Cerebellar nuclear complex (tissue), 1 donor: ENCODE results near the gene JDP2.

ENCODE experiments used
- DNase-seq, 2 experiments: peaks; one replicate each; lab custom pipeline; 2025; lab: John Stamatoyannopoulos, UW

Gene JDP2

DNA sequence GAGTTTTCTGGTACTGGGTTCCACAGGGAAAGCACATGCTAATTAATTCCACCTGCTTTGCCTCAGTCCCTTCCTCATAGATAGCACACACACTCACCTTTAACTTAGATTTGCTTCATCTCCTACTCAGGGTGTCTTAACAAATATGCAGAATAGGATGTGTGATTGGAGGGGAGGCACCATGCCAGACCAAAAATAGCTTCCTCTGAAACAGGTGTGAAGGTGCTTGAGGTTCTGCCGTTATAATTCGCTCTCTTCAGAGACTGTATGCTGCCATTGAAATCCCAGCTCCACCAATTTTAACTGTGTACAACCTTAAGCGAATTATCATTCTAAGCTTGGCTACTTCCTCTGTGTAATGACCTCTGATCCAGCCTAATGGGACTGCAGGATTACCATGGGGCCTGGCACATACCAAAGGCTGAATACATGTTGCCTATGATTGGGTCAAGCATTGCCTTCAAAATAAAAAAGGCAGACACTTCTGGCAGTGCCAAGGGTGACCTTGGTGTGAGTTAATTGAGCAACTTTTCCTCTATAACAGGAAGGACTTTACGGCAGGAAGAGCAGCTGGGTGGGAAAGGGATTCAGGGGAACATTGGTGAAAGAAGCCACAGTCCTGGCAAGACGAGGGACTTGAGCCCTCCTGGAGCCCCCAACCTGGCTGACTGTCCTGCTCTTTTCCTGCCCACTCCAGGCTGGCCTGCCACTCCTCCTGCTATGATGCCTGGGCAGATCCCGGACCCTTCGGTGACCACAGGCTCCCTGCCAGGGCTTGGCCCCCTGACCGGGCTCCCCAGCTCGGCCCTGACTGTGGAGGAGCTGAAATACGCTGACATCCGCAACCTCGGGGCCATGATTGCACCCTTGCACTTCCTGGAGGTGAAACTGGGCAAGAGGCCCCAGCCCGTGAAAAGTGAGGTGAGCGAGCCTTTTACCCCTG lies 9.7 kb downstream of the JDP2 start:
- no peak for DNase-seq

GRCh38 chr14:75438486-75439080 lies 10.8 kb downstream of the JDP2 start:
- DNase-seq, result no peak

DNA sequence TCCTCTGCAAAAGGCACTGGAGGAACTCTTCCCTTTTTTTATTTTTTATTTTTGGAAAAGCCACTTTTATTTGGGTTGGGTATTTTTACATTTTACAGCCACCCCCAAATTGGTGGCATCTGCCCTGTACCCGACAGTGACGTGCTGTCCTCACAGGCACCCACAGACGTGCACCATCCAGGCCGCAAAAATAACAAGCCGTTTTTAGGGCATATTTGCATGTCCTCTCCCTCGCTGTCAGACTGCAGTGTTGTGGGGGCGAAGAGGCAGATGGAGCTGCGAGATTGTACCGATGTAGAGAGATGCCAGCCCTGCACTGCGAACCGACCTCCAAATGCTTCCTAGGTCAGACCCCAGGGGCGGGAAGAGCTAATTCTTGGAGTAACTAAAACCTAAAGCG lies 12.2 kb downstream of the JDP2 start:
- no peak for DNase-seq

DNA sequence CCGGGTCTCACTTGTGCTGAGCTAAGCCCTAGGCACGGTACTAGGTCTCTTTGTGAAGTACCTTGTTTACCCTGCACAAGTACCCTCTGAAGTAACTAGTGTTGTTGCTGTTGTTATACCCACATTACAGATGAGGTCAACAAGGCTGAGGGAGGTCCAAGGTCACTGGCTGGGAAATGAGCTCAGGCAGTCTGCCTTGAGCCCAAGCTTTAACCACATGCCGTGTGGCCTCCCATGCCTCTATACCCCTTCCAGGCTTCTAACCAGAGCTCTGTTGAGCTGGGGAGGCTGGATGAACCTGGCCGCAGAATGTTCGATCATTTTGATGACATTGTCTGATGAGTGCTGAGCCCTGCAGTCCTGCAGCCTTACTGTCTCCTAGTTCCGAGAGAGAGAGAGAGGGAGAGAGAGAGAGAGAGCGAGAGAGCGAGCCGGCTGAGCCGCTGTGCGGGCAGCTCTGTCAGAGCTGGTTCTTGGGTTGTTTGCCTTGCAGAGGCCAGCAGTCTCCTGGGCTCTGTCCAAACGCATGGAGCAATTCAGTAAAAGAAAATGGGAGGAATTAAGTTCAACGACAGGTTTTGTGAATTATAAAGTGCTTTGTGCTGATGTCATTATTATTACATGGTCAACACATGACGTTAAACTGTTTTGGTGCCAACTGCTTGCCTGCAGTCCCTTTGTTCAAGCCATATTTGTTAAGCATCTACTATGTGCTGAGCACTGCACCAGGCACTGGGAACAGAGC lies 13.1 kb downstream of the JDP2 start:
- no peak for DNase-seq

- no peak for DNase-seq
These were observed 13.9 kb downstream of the JDP2 start for GRCh38 chr14:75441728-75442127.

- no peak for DNase-seq
These were observed 14.3 kb downstream of the JDP2 start for GRCh38 chr14:75442166-75442565.

GRCh38 chr14:75442642-75443041 lies 14.8 kb downstream of the JDP2 start:
- no peak for DNase-seq

GRCh38 chr14:75443203-75443969 lies 15.6 kb downstream of the JDP2 start:
- DNase-seq, result no peak

- no peak for DNase-seq
These were observed 17.4 kb downstream of the JDP2 start for GRCh38 chr14:75445236-75445635.

- no peak for DNase-seq
These were observed 18.1 kb downstream of the JDP2 start for GRCh38 chr14:75445963-75446362.

GRCh38 chr14:75446447-75446846 lies 18.6 kb downstream of the JDP2 start:
- no peak for DNase-seq

DNA sequence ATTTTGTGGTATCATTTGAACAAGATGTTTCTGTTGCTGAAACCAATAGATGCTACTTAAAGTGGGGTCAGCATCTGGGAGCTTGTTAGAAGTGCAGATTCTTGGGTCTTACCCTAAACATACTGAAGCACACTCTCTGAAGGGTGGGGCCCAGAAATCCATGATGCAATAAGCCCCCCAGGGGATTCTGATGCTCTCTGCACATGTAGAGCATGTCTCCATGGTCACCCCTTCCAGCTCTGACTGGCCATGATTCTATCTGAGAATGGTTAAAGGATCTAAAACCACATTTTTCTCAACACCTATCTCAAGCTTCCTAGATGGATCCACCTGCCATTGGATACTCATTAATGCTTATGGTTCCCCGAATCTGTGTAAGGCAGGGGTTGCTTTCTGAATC lies 20.4 kb downstream of the JDP2 start:
- no peak for DNase-seq

DNA sequence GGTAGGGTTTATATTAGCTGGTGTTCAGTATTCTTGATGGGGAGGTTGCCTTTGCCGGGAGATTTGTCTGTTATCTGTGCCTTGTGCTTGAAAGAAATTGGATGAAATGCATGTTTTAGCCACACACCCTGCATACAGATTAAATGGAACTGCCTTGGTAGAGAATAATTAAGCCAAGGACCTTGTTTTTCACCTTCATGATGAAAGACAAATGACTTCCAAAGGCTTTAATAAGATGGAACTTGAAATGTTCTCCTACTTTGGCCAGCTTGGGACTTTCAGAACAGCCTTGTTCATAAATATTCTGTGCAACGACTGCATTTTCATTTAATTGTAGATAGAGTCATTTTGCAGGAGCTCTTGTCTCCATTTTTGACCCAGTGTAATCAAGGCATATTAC lies 21.2 kb downstream of the JDP2 start:
- DNase-seq, result no peak

DNA sequence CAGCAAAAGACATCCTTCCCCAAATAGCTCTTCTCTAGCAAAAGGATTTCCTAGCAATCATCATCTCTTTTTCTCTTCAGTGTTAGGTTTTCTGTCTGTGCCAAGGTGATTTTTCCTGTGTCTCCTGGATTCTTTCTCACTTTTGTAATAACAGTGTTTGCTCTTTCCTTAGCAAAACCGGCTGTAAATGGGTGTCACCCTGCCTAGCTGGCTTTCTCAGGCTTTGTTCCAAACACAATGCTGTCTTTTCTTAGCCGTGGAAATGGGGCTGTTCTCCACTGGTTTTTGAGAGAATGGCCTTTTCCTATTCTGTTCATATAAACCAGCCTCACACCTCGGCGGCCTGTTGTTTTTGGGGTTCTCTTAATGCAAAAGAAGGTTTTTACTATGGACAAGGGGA lies 21.9 kb downstream of the JDP2 start:
- no peak for DNase-seq

GRCh38 chr14:75450381-75451276 lies 22.8 kb downstream of the JDP2 start:
- peak in 1 of 2 experiments; percentile 35 for DNase-seq

DNA sequence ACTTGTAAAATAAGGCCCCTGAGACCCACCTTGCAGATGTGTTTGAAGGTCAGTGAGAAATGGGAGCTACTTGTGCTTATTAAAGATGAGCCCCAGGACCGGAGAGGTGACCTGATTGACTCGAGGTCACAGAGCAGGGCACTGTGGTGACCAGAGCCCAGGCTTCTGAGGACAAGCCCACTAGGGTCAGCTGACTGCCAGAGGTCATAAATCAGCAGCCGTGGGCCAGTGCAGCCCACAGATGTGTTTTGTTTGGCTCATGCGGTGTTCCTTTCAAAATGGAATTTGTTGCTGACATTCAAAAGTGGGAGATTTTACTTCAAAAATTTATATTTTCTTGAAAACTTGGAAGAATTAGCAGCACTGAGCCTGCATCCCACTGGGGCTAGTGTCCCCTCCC lies 24.5 kb downstream of the JDP2 start:
- DNase-seq, result no peak

DNA sequence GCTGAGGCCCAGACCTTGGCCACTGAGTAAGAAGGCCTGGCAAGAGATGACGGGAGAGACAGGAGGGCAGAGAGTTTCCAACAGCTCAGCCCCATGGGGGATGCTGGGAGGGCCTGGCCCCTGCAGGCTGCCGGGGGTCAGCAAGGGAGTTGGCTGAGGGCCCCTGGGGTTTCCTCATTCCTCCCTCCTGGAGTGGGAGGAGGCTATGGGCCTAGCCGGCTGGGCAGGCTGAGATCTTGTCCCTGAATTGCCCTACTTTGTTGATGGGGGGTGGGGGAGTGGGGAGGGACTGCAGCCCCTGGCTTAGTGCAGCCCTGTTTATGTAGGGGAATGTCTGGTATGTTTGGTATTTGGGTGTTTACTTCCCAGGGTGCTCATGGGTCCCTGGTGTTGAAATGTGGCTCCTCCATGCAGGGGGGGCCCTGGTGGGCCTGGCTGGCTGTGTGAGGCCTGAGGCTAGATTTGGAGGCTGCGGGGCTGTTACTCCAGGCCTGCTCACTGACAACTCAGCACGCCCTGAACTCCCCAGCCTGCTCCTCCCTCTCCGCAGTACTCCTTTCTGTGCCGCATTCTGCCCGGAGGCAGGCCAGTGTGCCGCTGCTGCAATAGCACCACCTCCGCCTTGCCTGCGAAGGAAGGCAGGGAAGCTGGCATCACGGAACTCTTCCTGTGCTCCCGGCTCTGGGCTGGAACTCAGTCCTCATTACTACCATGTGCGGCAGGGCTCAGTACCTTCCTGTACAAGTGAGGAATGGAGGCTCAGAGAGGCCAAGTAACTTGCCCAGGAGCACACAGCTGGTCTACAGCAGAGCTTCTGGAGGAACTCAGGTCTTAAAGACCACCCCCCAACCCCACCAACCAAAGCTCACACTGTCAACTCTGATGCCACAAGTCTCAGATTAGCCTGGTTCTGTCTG lies 25.3 kb downstream of the JDP2 start:
- no peak for DNase-seq

- DNase-seq, result no peak
These were observed 26.1 kb downstream of the JDP2 start for GRCh38 chr14:75453817-75454434.

DNA sequence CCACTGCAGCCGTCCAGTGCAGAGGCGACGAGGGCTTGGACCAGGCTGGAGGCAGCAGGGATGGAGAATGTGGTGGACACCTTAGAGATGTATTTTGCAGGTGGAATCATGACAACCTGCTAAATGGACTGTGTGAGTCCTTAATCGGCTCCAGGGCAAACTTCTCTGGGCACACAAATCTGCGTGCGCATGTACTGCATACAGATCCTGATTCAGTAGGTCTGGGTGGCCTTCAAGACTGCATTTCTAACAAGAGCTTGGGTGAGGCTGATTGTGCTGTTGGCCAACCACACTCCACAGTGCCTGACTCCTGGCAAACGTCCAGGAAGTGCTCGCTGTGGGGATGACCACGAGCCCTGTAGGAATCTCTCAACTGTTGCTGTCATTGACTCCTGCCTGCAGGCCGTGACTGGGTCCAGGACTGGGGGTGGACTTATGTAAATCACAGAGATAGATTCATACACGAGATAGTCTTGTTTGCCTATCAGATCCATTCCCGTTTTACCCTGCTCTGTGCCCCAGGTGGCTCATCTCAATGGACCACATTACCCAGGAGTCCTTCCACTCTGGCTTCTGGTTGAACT lies 27.2 kb downstream of the JDP2 start:
- DNase-seq, result no peak
